Endodermal cell (in vitro differentiated cells): ENCODE data around the gene LRFN2. TPM values are rescaled to one million over a fixed set of nuclear protein-coding genes. Genes with fewer than 3 reads are reported as not detected.

Experiments used
- DNase-seq: peaks from one replicate; pipeline ENCODE4 v3.0.0-alpha.2; 2017
- H3K27ac ChIP-seq: 2 replicates; pipeline ENCODE4 v1.5.1; 2013; ENCODE audit warnings: mild to moderate bottlenecking, low read depth, low read length, moderate library complexity
- H3K27me3 ChIP-seq: 2 replicates; pipeline ENCODE4 v1.6.1; 2013; ENCODE audit warnings: mild to moderate bottlenecking, low read length, moderate library complexity; ENCODE audit not compliant: insufficient read depth, control insufficient read depth, poor library complexity, severe bottlenecking
- H3K36me3 ChIP-seq: 2 replicates; pipeline ENCODE4 v1.7.0; 2013; ENCODE audit warnings: mild to moderate bottlenecking, low read length, moderate library complexity; ENCODE audit not compliant: control insufficient read depth, insufficient read depth
- H3K4me1 ChIP-seq: one replicate; pipeline ENCODE4 v1.7.0; 2013; ENCODE audit warnings: low read length; ENCODE audit not compliant: control insufficient read depth, insufficient read depth
- H3K4me3 ChIP-seq: 2 replicates; pipeline ENCODE4 v1.5.1; 2013; ENCODE audit warnings: mild to moderate bottlenecking, low read length, moderate library complexity
- H3K9ac ChIP-seq: 2 replicates; pipeline ENCODE4 v1.6.1; 2013; ENCODE audit warnings: mild to moderate bottlenecking, low read length, moderate library complexity; ENCODE audit not compliant: poor library complexity, severe bottlenecking; ENCODE audit errors: extremely low read depth
- H3K9me3 ChIP-seq: 2 replicates; pipeline ENCODE4 v1.6.1; 2013; ENCODE audit warnings: mild to moderate bottlenecking, low read length, moderate library complexity; ENCODE audit not compliant: control insufficient read depth
- H3K27ac Mint-ChIP-seq: 2 replicates; pipeline ENCODE4 v1.8.0; 2020; ENCODE audit warnings: mixed read lengths
- H3K27me3 Mint-ChIP-seq: 2 replicates; pipeline ENCODE4 v1.8.0; 2021; ENCODE audit warnings: mild to moderate bottlenecking, mixed read lengths; ENCODE audit not compliant: insufficient read depth
- H3K36me3 Mint-ChIP-seq: 2 replicates; pipeline ENCODE4 v1.8.0; 2020; ENCODE audit warnings: low read depth, mixed read lengths
- H3K4me1 Mint-ChIP-seq: 2 replicates; pipeline ENCODE4 v1.8.0; 2020; ENCODE audit warnings: mixed read lengths
- H3K4me3 Mint-ChIP-seq: 2 replicates; pipeline ENCODE4 v1.8.0; 2020; ENCODE audit warnings: mild to moderate bottlenecking, moderate library complexity, mixed read lengths
- H3K9me3 Mint-ChIP-seq: 2 replicates; pipeline ENCODE4 v1.8.0; 2020; ENCODE audit warnings: mild to moderate bottlenecking, mixed read lengths
- WGBS, 2 experiments: methylation state at CpG; one replicate each; pipeline versions ENCODE4 v1.1.5 to v1.1.7; 2013; ENCODE audit warnings: missing lambda C conversion rate in 2 of 2, mixed read lengths in 1 of 2; ENCODE audit not compliant: insufficient coverage in 1 of 2, insufficient read length in 1 of 2; 5-methylcytosine and 5-hydroxymethylcytosine counted together
- total RNA-seq, 2 donors: library from RNA; stranded (reverse); fragmentation: NEBNext Ultra II Directional in 1 of 2; extraction: Animal tissue kit (Norgen Biotek cat#: 25700) in 1 of 2; gene quantifications; 2 replicates in 1 of 2; 3 replicates in 1 of 2; pipeline ENCODE4 v1.2.1, GENCODE V29; 2021
- TF ChIP-seq, protein P1 (sequence below): fragments of 200-600 bp; sonication (generic); conservative IDR thresholded peaks from 2 replicates; pipeline ENCODE4 v1.5.0; 2021; ENCODE audit warnings: antibody characterized with exemption, mild to moderate bottlenecking

Gene LRFN2
- total RNA-seq, 2 donors from 2014 or later = 0.15 TPM; not detected in 1

DNA sequence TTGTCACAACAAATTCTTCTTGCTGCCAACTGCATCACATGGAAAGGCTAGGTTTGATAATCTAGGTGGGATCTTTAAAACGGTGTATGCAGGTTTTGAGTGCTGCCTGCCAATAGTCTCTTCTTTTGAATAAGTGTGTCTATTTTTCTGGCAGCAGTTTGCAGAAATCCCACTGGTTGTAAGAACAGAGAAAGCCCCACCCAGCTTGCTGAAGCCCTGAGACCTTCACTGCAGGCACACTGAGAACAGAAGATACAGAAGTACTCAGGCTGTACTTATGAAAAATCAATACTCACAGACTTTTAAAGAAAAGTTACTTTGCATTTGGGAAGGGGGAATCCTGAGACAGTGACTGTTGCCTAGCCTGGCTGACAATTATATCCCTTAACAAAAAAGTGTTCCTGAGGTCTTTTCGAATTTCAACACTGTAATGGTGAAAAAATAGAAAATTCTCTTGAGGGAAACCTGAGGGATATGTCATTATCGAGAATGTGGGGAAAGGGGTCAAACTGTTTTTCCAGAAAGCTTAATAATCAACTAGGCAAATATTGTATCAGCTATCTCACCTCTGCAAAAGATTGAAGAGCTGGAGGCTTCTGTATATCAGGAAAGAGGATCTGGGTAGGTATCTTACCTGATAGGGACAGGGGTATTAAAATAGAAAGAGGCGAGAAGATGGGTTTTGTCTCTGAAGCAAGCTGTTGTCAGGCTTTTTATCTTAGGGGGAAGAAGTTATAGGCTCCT, 199.9 kb downstream of the LRFN2 start:
- Mint-ChIP-seq H3K36me3 (no peaks in the 10 kb centered on the region), H3K4me1 (peaks cover 13% of the 10 kb centered on the region), H3K9me3 (no peaks in the 10 kb centered on the region), H3K27me3 (peaks cover 15% of the 10 kb centered on the region), H3K27ac (no peak overlapping the region), H3K4me3 (no peak overlapping the region)
- H3K4me3 ChIP-seq = no peak overlapping the region
- no peaks in the 10 kb centered on the region for H3K9me3 ChIP-seq
- no peaks in the 10 kb centered on the region for H3K36me3 ChIP-seq
- H3K4me1 ChIP-seq = peaks cover 9% of the 10 kb centered on the region
- 74 to 84% methylated on average over 4 of the region's 4 CpGs for WGBS, 2 experiments
- H3K27me3 ChIP-seq = peaks cover 29% of the 10 kb centered on the region
- TF ChIP-seq, protein P1, sequence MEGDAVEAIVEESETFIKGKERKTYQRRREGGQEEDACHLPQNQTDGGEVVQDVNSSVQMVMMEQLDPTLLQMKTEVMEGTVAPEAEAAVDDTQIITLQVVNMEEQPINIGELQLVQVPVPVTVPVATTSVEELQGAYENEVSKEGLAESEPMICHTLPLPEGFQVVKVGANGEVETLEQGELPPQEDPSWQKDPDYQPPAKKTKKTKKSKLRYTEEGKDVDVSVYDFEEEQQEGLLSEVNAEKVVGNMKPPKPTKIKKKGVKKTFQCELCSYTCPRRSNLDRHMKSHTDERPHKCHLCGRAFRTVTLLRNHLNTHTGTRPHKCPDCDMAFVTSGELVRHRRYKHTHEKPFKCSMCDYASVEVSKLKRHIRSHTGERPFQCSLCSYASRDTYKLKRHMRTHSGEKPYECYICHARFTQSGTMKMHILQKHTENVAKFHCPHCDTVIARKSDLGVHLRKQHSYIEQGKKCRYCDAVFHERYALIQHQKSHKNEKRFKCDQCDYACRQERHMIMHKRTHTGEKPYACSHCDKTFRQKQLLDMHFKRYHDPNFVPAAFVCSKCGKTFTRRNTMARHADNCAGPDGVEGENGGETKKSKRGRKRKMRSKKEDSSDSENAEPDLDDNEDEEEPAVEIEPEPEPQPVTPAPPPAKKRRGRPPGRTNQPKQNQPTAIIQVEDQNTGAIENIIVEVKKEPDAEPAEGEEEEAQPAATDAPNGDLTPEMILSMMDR = no peak
- H3K9ac ChIP-seq = no peak overlapping the region
- no peak overlapping the region for H3K27ac ChIP-seq
- peak; percentile 27 for DNase-seq

DNA sequence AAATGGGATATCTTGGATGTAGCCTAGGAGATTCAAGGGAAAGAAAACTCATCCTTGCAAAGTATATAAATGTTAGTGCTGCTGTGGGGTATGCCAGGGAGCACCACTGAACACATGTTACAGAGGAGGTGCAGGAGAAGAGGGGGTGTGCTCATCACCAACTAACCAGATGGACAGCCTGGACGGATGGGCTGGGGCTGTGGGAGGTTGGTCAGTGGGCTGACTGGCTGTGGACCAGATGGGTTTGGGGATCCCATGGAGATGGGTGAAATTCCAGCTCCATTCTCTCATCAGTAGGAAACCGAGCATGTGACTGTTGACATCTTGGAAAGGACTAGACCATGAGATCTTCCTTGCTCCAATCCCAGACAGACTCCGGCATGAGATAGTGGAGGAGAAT, 201.0 kb downstream of the LRFN2 start:
- Histone ChIP-seq H3K4me3 (no peak overlapping the region), H3K4me1 (peaks cover 9% of the 10 kb centered on the region), H3K36me3 (no peaks in the 10 kb centered on the region), H3K9ac (no peak overlapping the region), H3K27me3 (peaks cover 29% of the 10 kb centered on the region), H3K27ac (no peak overlapping the region), H3K9me3 (no peaks in the 10 kb centered on the region)
- TF ChIP-seq, protein P1 = no peak
- no peak overlapping the region for H3K27ac Mint-ChIP-seq
- 85 to 89% methylated on average over 3 of the region's 3 CpGs for WGBS, 2 experiments
- H3K27me3 Mint-ChIP-seq = peaks cover 15% of the 10 kb centered on the region
- peaks cover 13% of the 10 kb centered on the region for H3K4me1 Mint-ChIP-seq
- peak; percentile 7 for DNase-seq
- H3K36me3 Mint-ChIP-seq = no peaks in the 10 kb centered on the region
- no peak overlapping the region for H3K4me3 Mint-ChIP-seq
- no peaks in the 10 kb centered on the region for H3K9me3 Mint-ChIP-seq

DNA sequence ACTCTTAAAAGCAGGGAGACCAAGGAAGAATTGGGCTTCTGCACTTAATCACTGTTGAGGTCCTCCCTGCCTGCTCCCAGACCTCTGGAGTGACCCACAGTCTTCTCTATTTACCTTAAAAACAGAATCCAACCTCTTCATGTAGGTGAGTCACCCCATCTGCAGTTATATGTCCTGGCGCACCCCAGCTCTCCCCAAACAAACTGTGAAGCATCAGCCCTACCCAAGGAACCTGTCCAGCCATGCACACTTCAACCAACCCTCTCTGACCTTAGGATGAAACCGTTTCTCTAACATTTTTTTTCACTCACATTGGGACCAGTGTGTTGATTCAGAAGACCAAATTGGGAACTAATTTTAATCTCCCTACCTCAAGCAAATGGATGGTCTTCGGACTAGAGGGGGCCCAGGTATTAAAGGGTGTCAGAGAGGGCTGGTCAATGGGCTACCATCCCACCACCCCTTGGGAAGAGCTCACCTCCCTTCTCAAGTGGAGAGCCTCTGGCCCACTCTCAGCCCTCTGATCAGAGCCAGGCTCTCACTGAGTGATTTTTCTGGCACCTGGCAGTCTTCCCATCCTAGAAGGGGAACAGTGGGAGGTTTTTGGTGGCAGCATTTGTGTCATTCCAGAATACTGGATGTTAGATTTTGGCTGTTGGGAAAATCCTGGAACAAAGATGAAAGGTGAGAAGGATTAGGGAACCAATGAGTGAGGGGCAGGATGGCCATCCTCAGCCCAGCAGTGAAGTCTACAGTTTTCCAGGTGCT, 203.6 kb downstream of the LRFN2 start:
- Mint-ChIP-seq H3K4me3 (no peak overlapping the region), H3K36me3 (no peaks in the 10 kb centered on the region), H3K9me3 (no peaks in the 10 kb centered on the region), H3K27me3 (peaks cover 11% of the 10 kb centered on the region), H3K4me1 (peaks cover 13% of the 10 kb centered on the region), H3K27ac (no peak overlapping the region)
- no peaks in the 10 kb centered on the region for H3K9me3 ChIP-seq
- H3K27ac ChIP-seq = no peak overlapping the region
- H3K4me1 ChIP-seq = peaks cover 9% of the 10 kb centered on the region
- no peak overlapping the region for H3K4me3 ChIP-seq
- no peaks in the 10 kb centered on the region for H3K36me3 ChIP-seq
- H3K9ac ChIP-seq = no peak overlapping the region
- no peak for DNase-seq
- TF ChIP-seq, protein P1 = no peak
- H3K27me3 ChIP-seq = peaks cover 5% of the 10 kb centered on the region
- WGBS, 2 experiments = 80 to 92% methylated on average over 1 to 3 of the region's 3 CpGs
